Natural killer cell (primary cell): Measurements from ENCODE around the gene VIPR2. TPM values are rescaled to one million over a fixed set of nuclear protein-coding genes. Genes with fewer than 3 reads are reported as not detected.

ENCODE experiments used
- ATAC-seq, 3 donors: fragments of 150-1000 bp in 2 of 3; fragments of 200-7000 bp in 1 of 3; cut with Tn5 transposase; 1 replicate in 1 of 3; 2 replicates in 2 of 3; pipeline ENCODE4 v1.10.0; 2021; ENCODE audit warnings: mild to moderate bottlenecking in 2 of 3, moderate library complexity in 2 of 3
- DNase-seq, 2 donors: peaks; one replicate each; pipeline versions ENCODE4 v3.0.0 to v3.0.0-alpha.2; 2013 to 2021; ENCODE audit warnings: mixed read lengths in 1 of 2
- H3K27ac ChIP-seq: one replicate; pipeline ENCODE4 v1.5.1; 2013; ENCODE audit warnings: mild to moderate bottlenecking, low read length
- H3K27me3 ChIP-seq: one replicate; pipeline ENCODE4 v1.6.1; 2013; ENCODE audit warnings: low read length; ENCODE audit not compliant: control insufficient read depth, insufficient read depth
- H3K36me3 ChIP-seq: one replicate; pipeline ENCODE4 v1.6.1; 2013; ENCODE audit warnings: low read length; ENCODE audit not compliant: control insufficient read depth, insufficient read depth
- H3K4me1 ChIP-seq: one replicate; pipeline ENCODE4 v1.6.1; 2013; ENCODE audit warnings: low read length; ENCODE audit not compliant: control insufficient read depth, insufficient read depth
- H3K4me3 ChIP-seq: one replicate; pipeline ENCODE4 v1.5.1; 2013; ENCODE audit warnings: low read length
- H3K9me3 ChIP-seq: one replicate; pipeline ENCODE4 v1.6.1; 2013; ENCODE audit warnings: low read length; ENCODE audit not compliant: control insufficient read depth, insufficient read depth
- H3K27ac Mint-ChIP-seq, 2 donors: one replicate each; pipeline ENCODE4 v1.8.0; 2022; ENCODE audit warnings: mild to moderate bottlenecking in 2 of 2, mixed read lengths in 2 of 2, moderate library complexity in 1 of 2
- H3K27me3 Mint-ChIP-seq, 2 donors: one replicate each; pipeline ENCODE4 v1.8.0; 2022; ENCODE audit warnings: low read depth in 2 of 2, mixed read lengths in 2 of 2
- H3K36me3 Mint-ChIP-seq: one replicate; pipeline ENCODE4 v1.8.0; 2022; ENCODE audit warnings: mixed read lengths
- H3K4me1 Mint-ChIP-seq, 2 donors: one replicate each; pipeline ENCODE4 v1.8.0; 2022; ENCODE audit warnings: mixed read lengths in 2 of 2
- H3K4me3 Mint-ChIP-seq: one replicate; pipeline ENCODE4 v1.8.0; 2022; ENCODE audit warnings: mild to moderate bottlenecking, moderate library complexity, mixed read lengths
- H3K9me3 Mint-ChIP-seq, 2 donors: one replicate each; pipeline ENCODE4 v1.8.0; 2022; ENCODE audit warnings: mixed read lengths in 2 of 2
- WGBS: methylation state at CpG from one replicate; pipeline ENCODE4 v1.1.7; 2013; ENCODE audit warnings: missing lambda C conversion rate; ENCODE audit not compliant: insufficient coverage; 5-methylcytosine and 5-hydroxymethylcytosine counted together
- intact Hi-C: fragments of 100-400 bp; cut with micrococcal nuclease; formaldehyde crosslinking; loops from one replicate; pipeline ENCODE4 v1.14.2; 2022
- total RNA-seq, 4 donors: library from RNA; stranded (reverse); fragments of 120-200 nt in 1 of 4; gene quantifications; one replicate each; pipeline versions ENCODE4 v1.2.3 to v1.2.4, GENCODE V29; 2013 to 2022
- TF ChIP-seq, protein P1 (sequence below): fragments of 200-600 bp; IDR thresholded peaks from one replicate; pipeline ENCODE4 v1.8.0; 2022; ENCODE audit warnings: antibody characterized with exemption

VIPR2 gene
- total RNA-seq, 3 donors from 2014 or later (not counting 1 experiment from before 2014, with no cell fraction given), result 2.2 to 4.9 (median 4.7) TPM

DNA sequence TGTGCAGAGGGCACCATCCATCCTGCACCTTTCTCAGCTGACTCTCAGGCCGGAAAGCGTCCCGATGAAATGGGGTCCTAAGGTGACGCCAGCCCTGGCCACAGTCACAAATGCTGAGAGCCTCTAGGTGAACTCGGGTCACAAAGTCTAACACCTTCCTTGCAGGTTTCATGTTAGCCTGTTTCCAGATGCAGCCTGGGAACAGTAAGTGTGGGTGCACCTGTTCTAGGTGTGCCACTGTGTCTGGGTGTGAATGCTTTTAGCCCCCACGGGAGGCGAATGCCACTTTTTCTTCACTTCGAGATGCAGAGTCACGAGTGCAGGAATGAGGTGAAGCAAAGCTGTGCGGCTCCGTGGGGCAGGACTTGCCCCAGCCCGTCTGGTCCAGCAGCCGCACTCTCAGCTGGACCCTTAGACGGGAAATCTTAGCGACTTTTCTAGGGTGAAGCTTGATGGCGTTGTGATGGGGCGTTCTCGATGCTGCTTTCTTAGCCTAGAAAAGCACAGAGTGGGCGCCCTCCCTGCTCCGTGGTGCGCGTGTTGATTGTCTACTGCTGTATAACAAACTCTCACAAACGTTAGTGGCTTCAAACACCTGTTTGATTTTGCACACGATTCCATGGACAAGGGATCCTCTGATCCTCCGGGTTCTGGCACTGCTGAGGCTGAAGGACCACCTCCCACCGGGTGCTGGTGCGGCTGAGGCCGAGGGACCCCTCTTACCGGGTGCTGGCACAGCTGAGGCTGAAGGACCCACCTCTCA lies 13.6 kb upstream of the VIPR2 start:
- intact Hi-C loops, result no loop called here
- Mint-ChIP-seq H3K27me3 (peaks cover 0 to 6% of the 10 kb centered on the region in 2 donors), H3K9me3 (no peaks in the 10 kb centered on the region), H3K27ac (no peak overlapping the region), H3K4me1 (peaks cover 0 to 4% of the 10 kb centered on the region in 2 donors), H3K36me3 (no peaks in the 10 kb centered on the region), H3K4me3 (no peak overlapping the region)
- Histone ChIP-seq H3K4me3 (no peak overlapping the region), H3K27ac (no peak overlapping the region), H3K9me3 (no peaks in the 10 kb centered on the region), H3K36me3 (no peaks in the 10 kb centered on the region), H3K4me1 (no peaks in the 10 kb centered on the region), H3K27me3 (no peaks in the 10 kb centered on the region)
- 92% methylated on average over 29 of the region's 29 CpGs for WGBS
- DNase-seq (no peak), ATAC-seq (peak in 1 of 3 donors; percentile 6)
- TF ChIP-seq, protein P1, sequence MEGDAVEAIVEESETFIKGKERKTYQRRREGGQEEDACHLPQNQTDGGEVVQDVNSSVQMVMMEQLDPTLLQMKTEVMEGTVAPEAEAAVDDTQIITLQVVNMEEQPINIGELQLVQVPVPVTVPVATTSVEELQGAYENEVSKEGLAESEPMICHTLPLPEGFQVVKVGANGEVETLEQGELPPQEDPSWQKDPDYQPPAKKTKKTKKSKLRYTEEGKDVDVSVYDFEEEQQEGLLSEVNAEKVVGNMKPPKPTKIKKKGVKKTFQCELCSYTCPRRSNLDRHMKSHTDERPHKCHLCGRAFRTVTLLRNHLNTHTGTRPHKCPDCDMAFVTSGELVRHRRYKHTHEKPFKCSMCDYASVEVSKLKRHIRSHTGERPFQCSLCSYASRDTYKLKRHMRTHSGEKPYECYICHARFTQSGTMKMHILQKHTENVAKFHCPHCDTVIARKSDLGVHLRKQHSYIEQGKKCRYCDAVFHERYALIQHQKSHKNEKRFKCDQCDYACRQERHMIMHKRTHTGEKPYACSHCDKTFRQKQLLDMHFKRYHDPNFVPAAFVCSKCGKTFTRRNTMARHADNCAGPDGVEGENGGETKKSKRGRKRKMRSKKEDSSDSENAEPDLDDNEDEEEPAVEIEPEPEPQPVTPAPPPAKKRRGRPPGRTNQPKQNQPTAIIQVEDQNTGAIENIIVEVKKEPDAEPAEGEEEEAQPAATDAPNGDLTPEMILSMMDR, result no peak

DNA sequence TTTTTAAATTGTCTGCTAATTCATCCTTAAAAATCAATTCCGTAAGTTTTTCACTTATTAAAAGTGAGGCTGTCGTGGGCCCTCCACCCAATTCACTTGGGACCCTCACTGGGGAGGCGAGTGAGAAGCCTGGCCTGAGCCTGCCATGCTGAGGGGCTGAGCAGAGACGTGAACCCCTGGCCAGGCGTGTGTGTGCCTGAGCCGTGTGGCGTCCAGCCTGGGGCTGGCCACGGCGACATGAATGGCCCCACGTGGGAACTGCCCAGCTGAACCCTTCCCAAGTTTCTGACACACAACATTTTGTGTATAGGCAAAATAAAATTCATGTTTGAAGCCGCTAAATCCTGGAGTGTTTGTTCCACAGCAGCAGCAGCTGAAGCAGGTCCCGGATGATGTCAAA lies 13.0 kb upstream of the VIPR2 start:
- no peak overlapping the region for H3K27ac Mint-ChIP-seq
- H3K4me3 Mint-ChIP-seq, result no peak overlapping the region
- WGBS, result 87% methylated on average over 12 of the region's 12 CpGs
- peaks cover 0 to 4% of the 10 kb centered on the region in 2 donors for H3K4me1 Mint-ChIP-seq
- H3K9me3 Mint-ChIP-seq, result no peaks in the 10 kb centered on the region
- no peaks in the 10 kb centered on the region for H3K9me3 ChIP-seq
- H3K36me3 ChIP-seq, result no peaks in the 10 kb centered on the region
- peaks cover 0 to 6% of the 10 kb centered on the region in 2 donors for H3K27me3 Mint-ChIP-seq
- DNase-seq (no peak), ATAC-seq (no peak)
- H3K36me3 Mint-ChIP-seq, result no peaks in the 10 kb centered on the region
- H3K27me3 ChIP-seq, result no peaks in the 10 kb centered on the region
- no peak overlapping the region for H3K27ac ChIP-seq
- TF ChIP-seq, protein P1, result no peak
- intact Hi-C loops, result no loop called here
- no peaks in the 10 kb centered on the region for H3K4me1 ChIP-seq
- H3K4me3 ChIP-seq, result no peak overlapping the region

DNA sequence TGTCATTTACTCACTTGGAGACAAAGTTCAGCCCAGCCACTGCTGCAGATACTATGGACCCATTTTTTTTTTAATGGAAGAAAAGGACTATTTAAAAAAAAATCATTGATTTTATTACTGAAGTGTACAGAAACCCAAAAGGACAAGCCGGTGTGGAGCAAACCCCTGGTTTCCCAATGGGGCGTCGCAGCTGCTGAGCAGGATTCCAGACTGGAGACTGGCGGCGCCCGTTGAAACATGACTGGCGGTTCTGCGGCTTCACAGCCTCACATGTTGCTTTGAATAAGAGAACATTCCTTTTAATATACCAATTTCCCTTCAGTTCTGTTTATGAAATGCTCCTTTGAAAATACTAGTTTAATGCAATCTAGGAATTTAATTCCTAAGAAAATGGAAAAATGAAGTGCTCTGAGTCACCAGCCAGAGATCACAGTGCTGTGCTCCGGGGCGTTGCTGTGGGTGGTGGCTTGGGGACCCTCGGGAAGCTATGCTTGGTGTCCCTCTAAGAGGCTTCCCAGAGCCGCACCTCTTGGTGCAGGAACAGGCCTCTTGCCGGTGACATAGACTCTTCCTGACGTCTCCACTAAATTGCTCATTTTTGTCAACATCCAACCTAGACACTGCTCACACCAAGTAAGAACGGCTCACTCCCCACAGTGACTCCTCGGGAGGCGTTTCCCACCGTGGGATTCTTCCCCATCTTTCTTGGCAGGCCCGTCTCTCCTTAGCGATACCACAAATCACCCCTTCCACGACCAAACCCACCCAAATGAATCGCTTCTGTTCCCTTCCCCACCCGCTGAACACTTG lies 12.0 kb upstream of the VIPR2 start:
- H3K9me3 ChIP-seq, result no peaks in the 10 kb centered on the region
- H3K36me3 Mint-ChIP-seq, result no peaks in the 10 kb centered on the region
- H3K27me3 Mint-ChIP-seq, result peaks cover 0 to 6% of the 10 kb centered on the region in 2 donors
- intact Hi-C loops, result no loop called here
- TF ChIP-seq, protein P1, result no peak
- no peak overlapping the region for H3K27ac Mint-ChIP-seq
- no peak overlapping the region for H3K4me3 ChIP-seq
- no peaks in the 10 kb centered on the region for H3K36me3 ChIP-seq
- H3K4me1 Mint-ChIP-seq, result peaks cover 0 to 4% of the 10 kb centered on the region in 2 donors
- ATAC-seq, result no peak
- no peaks in the 10 kb centered on the region for H3K27me3 ChIP-seq
- WGBS, result 91% methylated on average over 21 of the region's 23 CpGs
- DNase-seq, result no peak
- H3K4me3 Mint-ChIP-seq, result no peak overlapping the region
- no peaks in the 10 kb centered on the region for H3K4me1 ChIP-seq
- no peak overlapping the region for H3K27ac ChIP-seq
- no peaks in the 10 kb centered on the region for H3K9me3 Mint-ChIP-seq
